NCI-H1694 (cell line): ENCODE data around the gene CD8B.
"Not testable (repeated sequence)": the region's sequence is repeated elsewhere in the genome, so short reads cannot be mapped to it uniquely, and the experiment has no call there.

ENCODE experiments used
- DNase-seq: peaks from one replicate; lab custom pipeline; 2025; lab: John Stamatoyannopoulos, UW

The CD8B gene

DNA sequence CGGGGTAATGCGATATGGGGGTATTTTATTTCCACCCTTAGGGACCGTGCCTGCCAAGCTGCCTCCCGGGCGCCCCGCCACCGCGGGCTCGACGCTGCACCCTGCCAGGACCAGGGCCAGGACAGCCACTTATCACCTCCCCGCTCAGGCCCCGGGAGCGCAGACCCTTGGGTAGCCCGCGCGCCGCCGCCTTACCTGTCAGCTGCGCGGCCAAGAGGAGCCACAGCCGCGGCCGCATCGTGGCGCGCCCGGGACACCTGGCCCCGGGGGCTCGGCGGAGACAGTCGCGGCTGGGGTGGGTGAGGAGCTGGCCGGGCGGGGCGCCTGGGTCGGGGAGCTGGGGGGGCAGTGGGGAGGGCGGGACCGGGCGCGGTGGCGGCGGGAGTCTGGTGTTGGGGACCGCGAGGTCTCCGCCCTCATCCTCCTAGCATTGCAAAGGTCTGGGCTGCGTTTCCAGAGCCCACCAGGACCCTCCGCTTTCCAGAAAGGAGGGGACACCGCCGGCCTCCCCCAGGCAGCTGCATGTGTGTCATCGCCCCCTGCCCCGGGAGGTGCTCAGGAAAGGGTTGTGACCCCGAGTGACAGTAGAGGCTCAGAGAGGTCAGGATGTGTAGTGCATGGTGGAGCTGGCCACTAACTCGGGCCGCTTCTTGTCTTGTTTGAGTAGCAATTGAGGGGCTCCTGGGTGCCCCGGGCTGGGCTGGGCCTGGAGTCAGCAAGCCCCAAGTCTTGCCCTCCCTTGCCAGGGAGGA is at the start of gene CD8B:
Gene CD8B (minus strand): TSS at position 259 of the 752 bp plus-strand sequence. CDS start 21 bp downstream, at position 238.
- not testable (repeated sequence) for DNase-seq

DNA sequence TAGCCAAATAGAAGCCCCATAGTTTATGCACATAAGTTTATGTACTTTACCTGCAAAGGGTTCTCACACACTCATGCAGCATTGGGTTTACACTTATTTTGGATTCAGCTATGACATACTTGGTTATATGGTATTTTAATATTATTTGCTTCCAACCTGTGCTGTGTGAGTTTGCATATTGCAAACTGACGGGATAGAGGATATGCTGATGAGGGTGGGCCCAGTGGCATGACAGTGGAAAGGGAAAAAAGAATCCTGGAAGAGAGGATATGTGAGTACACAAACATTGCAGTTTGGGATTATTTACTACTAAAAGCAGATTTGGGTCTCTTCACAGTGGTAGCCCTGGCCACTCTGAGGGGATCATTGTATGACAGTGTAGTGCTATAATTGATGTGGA is 44.2 kb upstream of the CD8B start:
- not testable (repeated sequence) for DNase-seq

DNA sequence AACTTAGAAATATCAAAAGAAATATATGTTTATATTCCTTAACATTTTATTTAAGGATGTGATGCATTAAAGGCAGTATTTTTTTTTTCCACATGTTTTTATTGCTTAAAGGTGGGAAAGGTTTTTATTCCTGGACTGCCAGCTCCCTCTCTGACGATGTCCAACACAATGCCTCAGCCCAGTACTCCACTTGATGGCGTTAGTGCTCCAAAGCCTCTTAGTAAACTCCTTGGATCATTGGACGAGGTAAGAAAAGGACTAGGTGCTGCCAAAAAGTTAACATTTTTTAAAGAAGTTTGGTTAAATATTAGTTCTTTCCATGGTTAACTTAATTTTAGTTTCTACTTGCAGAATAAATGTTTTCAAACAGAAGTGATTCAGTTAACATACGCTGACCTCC is 39.0 kb upstream of the CD8B start:
- not testable (repeated sequence) for DNase-seq

DNA sequence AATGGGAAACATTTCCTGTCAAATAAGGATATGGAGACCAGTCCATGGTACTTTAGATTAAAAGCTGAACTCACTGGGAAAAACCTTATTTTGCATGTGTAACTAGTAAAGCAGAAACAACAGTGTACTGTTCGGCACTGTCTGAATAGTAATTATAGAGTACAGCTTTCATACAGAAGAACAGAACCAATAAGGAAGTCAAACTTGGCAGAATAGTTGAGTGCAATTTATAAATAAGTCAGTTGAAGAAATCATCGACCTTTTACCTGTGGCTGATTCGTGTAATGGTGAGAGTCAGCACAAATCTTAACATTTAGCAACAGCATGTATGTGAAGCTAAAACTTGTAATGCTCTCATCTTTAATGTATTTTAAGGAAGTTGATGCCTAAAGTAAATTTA is 24.3 kb upstream of the CD8B start:
- DNase-seq, result not testable (repeated sequence)

DNA sequence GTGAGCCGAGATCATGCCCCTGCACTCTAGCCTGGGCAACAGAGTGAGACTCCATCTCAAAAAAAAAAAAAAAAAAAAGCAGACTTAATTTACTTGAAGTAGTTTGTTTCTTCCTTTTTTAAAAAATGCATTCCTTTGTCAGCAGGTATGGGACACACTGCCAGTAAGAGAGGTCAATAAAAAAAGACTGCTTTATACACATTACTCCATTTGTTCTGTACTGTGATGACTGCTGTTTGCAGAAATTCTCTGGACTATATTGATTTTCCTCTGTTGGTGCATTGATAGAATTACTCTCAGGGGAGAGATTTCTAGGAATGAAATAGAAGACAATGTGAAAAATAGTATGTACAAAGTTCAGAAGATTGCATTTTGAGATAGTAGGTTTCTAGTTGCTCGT is 21.2 kb upstream of the CD8B start:
- not testable (repeated sequence) for DNase-seq

DNA sequence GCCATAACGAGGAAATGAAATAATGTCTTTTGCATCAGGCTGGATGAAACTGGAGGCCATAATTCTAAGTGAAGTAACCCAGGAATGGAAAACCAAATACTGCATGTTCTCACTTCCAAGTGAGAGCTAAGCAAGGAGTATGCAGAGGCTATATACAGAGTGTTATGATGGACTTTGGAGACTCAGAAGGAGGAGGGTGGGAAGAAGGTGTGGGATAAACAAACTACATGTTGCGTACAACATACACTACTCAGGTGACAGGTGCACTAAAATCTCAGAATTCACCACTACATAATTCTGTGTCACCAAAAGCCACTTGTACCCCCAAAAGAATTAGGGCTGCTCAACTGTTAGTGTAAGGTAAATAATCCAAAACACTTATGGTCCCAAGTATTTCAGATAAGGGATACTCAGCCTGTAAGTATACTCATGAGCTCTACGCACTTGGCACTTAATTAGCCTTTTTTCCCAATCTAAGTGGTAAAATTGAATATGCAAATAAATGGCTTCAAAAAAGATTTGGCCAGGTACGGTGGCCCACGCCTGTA is 20.5 kb upstream of the CD8B start:
- DNase-seq, result not testable (repeated sequence)

DNA sequence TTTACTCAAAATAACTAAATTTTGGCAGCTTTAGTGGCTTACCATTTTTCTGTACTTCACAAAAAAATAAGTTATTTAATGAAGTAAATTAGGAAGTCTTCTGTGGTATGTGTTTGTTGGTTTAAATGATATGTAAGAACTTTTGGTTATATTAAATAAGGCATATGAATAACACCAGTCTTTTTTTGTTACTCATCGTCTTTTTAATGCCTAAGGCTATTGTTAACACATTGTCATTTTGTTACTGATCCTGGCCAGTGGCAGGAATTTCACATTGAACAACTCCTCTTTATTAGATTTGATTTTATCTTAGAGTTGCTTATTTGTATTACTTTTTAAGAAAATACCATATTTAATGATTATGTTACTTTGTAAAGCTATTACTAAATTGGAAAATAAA is 17.3 kb upstream of the CD8B start:
- DNase-seq, result not testable (repeated sequence)

DNA sequence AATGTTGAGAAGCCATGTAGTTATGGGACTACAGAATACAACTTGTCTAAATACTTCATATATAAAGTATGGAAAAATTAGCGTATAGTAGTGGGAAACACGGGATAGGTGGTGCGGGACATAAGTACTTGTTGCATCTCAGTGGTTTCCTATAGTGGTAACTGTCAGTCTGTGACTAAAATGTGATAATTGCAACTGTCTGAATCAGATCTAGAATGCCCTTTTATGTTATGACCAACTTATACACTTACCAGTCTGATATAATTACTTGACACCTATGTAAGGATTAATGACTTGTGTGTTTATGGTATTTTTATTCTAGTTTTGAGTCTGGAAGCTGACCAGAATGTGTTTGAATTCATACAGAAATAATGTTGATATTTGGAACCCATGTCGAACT is 9.3 kb upstream of the CD8B start:
- DNase-seq, result not testable (repeated sequence)

DNA sequence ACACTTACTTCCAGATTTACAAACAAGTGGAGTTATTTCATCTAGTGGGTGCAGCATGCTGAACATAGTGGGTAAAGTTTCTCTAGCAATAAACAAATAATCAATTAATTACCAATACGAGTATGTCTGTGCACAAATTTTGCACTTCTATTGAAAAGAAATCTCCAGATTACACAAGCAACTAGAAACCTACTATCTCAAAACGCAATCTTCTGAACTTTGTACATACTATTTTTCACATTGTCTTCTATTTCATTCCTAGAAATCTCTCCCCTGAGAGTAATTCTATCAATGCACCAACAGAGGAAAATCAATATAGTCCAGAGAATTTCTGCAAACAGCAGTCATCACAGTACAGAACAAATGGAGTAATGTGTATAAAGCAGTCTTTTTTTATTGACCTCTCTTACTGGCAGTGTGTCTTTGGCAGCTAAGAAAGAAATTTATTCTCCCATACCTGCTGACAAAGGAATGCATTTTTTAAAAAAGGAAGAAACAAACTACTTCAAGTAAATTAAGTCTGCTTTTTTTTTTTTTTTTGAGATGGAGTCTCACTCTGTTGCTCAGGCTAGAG is 7.3 kb upstream of the CD8B start:
- DNase-seq, result not testable (repeated sequence)

DNA sequence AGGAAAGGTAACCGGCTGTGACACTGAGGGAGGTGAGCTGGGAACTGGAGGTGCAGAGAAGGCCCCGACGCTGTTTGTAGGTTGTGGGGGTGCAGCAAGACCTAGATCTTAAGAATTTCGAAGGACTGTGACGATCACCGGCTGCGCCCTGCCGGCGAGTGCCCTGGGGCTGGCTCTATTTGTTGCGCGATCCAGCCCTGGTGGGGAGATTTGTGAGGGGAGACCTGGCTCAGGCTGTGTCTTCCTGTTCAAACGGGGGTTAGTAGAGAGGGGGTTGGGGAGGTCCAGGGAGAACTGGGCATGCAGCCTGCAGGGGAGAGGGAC is 656 bp upstream of the CD8B start:
- not testable (repeated sequence) for DNase-seq

DNA sequence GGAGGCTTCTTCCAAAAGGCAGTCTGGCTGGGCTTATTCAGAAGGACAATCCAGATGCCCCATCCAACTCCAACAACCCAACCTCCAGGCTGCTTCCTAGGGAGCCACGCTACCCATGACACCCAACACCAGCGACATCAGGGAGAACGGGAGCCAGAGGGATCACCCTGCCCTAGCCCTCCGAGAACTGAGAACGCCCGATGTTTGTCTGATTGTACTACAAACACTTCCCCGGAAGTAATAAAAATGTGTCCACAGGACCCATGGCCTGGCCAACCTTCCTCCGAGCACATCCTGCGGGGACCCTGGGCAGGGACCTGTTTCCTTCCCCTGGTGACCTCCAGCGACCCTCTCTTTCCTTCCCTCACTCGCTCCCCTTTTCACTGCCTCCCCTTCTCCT is 511 bp downstream of the CD8B start:
- not testable (repeated sequence) for DNase-seq

DNA sequence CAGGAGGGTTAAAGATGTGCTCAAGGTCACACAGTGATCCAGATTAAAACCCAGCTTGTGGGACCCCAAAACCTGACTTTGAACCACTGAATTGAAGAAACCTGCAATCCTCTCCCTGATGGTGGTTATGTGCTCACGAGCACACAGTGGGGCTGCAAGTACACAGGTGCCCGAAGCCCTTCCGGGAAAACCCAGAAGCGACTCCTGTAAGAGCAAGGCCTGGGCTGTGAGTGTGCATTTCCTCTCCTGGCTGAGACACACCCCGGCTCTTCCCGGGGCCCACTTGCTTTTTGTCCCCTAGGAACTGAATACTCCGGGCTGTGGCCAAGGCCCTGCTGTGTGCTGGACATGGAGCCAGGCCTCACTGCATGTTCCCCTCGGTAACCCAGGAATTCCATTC is 1.1 kb downstream of the CD8B start:
- DNase-seq, result not testable (repeated sequence)

DNA sequence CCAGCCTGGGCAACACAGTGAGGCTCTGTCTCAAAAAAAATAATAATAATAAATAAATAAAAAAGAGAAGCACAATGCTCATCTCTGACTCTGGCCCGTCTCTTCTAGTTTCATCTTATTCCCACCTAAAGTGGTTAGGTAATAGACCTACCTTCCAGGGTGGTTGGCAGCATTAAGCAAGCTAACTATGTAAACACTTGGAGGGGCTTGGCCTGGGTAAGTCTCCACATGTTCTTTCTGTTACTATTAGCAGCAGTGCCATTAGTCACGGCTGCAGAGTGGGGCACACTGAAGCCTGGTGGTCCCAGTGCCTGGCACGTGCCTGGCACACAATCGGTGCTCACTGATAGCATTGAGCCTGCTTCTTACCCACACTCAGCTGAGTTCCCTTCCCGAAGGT is 4.0 kb downstream of the CD8B start:
- DNase-seq, result not testable (repeated sequence)

DNA sequence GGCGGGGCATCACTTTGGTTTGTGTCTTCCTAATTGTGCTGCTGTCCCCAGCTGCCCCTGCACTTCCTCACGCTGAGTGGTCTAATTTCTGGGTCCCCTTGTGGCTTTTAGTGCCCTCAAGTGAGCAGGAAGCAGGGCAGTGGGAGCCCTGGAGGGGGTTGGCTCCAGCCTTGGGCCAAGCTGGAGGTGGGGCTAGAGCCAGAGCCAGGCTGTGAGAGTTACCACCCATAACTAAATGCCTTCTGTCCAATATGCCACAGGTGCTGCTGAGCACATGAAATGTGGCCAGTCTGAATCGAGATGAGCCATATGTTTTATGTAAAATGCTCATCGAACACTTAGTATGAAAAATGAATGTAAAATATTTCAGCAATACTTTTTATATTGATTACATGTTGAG is 5.2 kb downstream of the CD8B start:
- not testable (repeated sequence) for DNase-seq

DNA sequence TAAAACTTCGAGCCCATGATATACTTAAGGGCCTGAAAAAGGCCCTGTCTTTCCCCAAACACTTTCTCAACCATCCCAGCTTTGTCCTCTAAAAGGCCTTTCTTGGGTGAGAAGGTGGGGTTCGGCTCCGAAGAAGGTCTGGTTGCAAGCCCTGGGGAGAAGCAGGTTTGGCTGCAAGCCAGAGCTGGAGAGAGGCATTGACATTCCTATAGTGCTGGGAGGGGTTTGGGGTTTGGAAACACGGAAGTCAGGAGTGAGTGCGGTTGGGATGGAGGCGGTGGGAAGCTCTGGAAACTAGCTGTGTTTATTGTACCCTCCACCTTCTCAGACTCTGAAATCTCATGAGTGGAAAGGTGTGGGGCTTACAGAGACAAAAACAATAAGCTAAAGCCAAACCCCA is 5.7 kb downstream of the CD8B start:
- not testable (repeated sequence) for DNase-seq

DNA sequence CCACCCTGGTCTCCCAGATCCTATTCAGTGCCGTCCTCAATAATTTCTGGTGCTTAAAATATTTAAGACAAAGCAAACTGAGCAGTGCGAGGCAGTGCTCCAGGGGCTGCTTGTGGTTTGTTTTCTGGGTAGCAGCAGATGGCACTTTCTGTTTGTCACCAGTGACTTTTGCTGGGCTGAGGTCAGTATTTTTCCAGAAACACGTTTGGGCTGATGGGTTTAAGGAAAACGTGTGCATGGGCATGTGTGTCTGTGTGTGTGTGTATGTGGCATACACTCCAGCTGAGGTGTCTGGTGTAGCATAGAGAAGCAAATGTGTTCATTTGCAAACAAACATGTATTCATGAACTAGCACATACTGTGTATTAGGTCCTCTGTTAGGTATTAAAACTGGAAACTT is 10.1 kb downstream of the CD8B start:
- not testable (repeated sequence) for DNase-seq

DNA sequence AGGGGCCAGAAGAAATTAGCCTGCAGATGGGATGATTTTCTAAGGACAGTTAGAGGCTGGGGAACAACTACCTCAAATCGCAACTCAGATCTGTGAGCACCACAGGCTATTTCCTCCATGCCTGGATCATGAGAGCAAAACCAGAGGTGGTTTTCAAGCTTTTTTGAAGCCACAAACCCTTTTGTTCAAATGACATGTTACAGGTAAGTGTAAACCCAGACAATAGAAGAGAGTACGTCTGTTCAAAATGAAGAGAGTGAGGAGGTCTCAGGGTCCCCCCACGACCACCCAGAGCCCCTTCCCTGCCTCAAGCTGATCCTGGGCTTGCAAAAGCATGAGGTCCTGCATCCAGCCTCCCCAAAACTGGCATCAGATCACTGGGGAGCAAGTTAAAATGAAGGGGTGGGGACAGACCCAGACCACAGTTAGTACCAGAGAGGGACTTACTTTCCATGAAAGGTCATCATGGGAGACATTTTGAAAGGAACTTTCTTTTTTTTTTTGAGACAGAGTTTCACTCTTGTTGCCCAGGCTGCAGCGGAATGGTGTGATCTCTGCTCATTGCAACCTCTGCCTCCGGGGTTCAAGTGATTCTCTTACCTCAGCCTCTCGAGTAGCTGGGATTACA is 19.0 kb downstream of the CD8B start:
- not testable (repeated sequence) for DNase-seq

DNA sequence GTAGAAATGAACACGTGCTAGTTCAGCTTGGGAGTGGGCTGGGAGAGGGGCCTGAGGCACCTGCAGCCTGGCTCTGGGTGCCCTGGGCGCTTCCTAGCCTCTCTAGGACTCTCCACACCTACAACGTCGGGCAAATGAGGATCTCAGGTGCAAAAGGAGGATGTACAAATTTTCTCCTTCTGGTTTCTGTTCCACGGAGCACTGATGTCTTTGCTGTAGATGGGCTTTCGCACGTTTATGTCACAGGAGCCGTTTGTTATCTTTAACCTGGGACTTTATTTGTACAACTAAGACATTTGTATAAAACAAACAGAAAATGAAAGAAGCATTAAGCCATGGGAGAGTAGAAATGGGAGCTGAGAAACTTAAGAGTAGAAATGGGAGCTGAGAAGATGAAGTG is 20.4 kb downstream of the CD8B start:
- DNase-seq, result not testable (repeated sequence)

DNA sequence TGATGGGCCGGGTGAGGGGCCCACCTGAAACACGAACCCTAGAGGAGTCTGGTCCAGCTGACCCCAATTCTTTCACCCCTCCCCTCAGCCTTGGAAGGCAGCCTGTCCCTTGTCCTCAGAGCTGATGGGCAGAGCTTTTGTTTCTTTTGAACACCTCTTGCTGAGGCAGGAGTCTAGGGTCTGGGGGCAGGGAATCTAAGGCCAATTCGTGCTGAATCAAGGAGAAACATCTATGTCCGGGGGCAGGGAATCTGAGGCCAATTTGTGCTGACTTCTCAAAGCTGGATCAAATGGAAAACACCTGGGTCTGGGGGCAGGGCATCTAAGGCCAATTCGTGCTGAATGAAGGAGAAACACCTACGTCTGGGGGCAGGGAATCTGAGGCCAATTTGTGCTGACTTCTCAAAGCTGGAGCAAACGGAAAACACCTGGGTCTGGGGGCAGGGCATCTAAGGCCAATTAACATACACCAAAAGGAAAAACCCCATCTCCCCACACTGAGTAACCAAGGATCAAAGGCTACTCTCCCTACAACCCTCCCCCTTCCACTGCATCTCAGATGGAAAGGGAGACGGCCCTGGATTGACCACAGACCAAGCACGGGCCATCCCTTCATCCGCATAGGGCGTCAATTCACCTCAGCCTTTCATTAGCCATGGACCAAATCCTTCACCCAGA is 21.7 kb downstream of the CD8B start:
- not testable (repeated sequence) for DNase-seq

DNA sequence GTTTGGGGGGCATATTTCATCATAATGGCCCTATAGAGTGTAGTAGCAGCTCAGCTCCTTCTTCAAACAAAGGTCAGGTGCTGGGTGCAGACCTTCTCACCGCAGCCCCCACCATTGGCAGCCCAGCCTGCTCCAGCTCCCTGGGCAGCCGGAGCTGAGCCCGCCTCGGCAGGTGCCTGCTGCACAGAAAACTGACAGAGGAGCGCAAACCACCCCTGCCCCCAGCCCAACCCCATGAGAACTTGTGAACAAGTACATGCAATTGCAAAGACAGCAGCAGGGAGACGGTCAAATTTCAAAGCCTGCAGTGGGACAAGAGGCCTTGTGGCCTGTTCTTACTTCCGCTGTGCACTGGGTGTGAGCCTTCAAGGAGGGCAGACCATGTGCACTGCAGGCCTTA is 22.2 kb downstream of the CD8B start:
- not testable (repeated sequence) for DNase-seq

DNA sequence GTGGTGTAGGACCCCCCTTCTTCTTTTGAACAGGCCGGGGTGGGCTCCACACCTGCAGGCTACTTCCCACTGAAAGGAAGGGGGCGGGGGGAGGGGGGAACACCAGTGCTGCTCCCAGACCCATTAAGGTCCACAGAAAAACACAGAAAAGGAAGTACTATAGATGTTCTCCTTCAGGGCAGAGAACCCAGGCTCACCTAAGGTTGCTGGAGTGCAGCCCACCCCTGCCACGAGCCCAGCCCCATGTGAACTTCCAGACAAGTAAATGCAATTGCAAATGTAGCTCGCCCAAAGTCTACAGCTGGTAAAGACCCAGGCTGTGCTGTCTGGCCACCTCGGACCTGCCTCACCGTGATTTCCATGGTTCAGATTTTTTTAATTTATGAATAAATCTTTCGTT is 24.0 kb downstream of the CD8B start:
- DNase-seq, result not testable (repeated sequence)

DNA sequence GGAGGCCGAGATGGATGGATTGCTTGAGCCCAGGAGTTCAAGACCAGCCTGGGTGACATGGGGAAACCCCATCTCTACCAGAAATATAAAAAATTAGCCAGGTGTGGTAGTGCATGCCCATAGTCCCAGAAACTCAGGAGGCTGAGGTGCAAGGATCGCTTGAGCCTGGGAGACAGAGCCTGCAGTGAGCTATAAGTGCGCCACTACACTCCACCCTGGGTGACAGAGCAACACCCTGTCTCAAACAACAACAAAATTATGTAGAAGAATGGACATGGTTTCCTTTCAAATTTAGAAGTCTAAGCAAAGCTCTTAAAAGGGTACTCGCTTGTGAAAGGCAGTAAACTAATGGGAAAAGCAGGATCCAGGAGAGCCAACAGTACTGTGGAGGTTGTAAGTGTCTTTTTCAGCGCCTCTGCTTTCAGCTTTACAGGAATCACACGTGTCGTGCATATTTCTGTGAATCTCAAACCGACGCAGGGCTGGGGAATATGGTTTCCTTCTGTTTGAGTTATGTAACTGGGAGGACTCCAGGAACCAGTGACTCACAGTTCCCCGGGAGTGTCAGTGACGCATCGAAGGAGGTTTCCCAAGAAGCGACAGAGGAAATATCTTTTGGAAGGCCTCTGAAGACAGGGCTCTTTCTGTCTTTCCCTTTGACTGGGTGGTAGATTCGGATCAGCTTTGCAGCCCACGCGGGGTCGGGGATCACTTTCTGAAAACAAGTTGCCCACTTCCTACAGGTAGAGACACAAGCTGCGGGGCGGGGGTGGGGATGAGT is 24.6 kb downstream of the CD8B start:
- not testable (repeated sequence) for DNase-seq
